ENCODE results near the gene USP34. TPM values are rescaled to one million over a fixed set of nuclear protein-coding genes. Genes with fewer than 3 reads are reported as not detected.

Gene USP34
- total and polyA plus RNA-seq, 4 donors: 13.4 to 82.7 (median 51.1) TPM

DNA sequence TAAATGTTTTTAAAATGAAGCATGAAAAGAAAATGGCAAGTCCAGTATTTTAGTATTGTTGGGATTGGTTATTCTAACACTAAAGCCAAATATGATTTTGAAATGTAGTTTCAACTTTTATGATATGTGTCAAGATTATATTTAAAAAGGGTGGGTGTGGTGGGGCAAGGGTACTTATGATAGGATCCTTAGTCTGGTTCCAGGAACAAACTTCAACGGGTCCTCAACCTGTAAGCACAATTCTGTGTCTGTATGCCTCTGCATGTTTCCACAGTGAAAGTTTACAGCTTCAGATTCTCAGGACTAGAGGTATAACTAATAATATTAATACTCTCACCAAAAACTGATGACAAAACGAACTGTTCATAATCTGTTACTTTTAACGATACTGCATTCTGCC is 5.8 kb downstream of the USP34 start:
- H3K9ac ChIP-seq (ENCODE audit: low read depth in 1 of 2, low read length in 2 of 2): no peak overlapping the region
- peaks cover 4 to 12% (median 6%) of the 10 kb centered on the region in 4 donors for H3K4me1 ChIP-seq (ENCODE audit: control insufficient read depth in 4 of 4, insufficient read depth in 4 of 4, low read length in 3 of 4)
- DNase-seq (ENCODE audit: low spot score): no peak
- no peaks in the 10 kb centered on the region for H3K27me3 ChIP-seq (ENCODE audit: control insufficient read depth in 4 of 4, insufficient read depth in 4 of 4, low read length in 3 of 4)
- 71% methylated on average over 3 of the region's 3 CpGs for WGBS
- TF ChIP-seq, protein P1, sequence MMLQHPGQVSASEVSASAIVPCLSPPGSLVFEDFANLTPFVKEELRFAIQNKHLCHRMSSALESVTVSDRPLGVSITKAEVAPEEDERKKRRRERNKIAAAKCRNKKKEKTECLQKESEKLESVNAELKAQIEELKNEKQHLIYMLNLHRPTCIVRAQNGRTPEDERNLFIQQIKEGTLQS (IDR thresholded peaks at IDR 0.05): no peak
- H3K36me3 ChIP-seq (ENCODE audit: control insufficient read depth in 4 of 4, insufficient read depth in 3 of 4, low read depth in 1 of 4, low read length in 3 of 4): no peaks in the 10 kb centered on the region
- no peaks in the 10 kb centered on the region for H3K9me3 ChIP-seq (ENCODE audit: control insufficient read depth in 4 of 4, low read length in 3 of 4)
- no peak overlapping the region for H3K4me3 ChIP-seq (ENCODE audit: low read depth in 1 of 3, low read length in 3 of 3)
- no peak overlapping the region for H3K27ac ChIP-seq (ENCODE audit: low read depth in 1 of 2, low read length in 2 of 2)

- H3K4me1 ChIP-seq (ENCODE audit: control insufficient read depth in 4 of 4, insufficient read depth in 4 of 4, low read length in 3 of 4): peaks cover 0 to 6% (median 1%) of the 10 kb centered on the region in 4 donors
- DNase-seq (ENCODE audit: low spot score): no peak
- no peaks in the 10 kb centered on the region for H3K36me3 ChIP-seq (ENCODE audit: control insufficient read depth in 4 of 4, insufficient read depth in 3 of 4, low read depth in 1 of 4, low read length in 3 of 4)
- H3K9ac ChIP-seq (ENCODE audit: low read depth in 1 of 2, low read length in 2 of 2): no peak overlapping the region
- no peak overlapping the region for H3K4me3 ChIP-seq (ENCODE audit: low read depth in 1 of 3, low read length in 3 of 3)
- no peaks in the 10 kb centered on the region for H3K9me3 ChIP-seq (ENCODE audit: control insufficient read depth in 4 of 4, low read length in 3 of 4)
- 83% methylated on average over 7 of the region's 7 CpGs for WGBS
- TF ChIP-seq JUND (IDR thresholded peaks at IDR 0.05): no peak
- TF ChIP-seq, protein P2, sequence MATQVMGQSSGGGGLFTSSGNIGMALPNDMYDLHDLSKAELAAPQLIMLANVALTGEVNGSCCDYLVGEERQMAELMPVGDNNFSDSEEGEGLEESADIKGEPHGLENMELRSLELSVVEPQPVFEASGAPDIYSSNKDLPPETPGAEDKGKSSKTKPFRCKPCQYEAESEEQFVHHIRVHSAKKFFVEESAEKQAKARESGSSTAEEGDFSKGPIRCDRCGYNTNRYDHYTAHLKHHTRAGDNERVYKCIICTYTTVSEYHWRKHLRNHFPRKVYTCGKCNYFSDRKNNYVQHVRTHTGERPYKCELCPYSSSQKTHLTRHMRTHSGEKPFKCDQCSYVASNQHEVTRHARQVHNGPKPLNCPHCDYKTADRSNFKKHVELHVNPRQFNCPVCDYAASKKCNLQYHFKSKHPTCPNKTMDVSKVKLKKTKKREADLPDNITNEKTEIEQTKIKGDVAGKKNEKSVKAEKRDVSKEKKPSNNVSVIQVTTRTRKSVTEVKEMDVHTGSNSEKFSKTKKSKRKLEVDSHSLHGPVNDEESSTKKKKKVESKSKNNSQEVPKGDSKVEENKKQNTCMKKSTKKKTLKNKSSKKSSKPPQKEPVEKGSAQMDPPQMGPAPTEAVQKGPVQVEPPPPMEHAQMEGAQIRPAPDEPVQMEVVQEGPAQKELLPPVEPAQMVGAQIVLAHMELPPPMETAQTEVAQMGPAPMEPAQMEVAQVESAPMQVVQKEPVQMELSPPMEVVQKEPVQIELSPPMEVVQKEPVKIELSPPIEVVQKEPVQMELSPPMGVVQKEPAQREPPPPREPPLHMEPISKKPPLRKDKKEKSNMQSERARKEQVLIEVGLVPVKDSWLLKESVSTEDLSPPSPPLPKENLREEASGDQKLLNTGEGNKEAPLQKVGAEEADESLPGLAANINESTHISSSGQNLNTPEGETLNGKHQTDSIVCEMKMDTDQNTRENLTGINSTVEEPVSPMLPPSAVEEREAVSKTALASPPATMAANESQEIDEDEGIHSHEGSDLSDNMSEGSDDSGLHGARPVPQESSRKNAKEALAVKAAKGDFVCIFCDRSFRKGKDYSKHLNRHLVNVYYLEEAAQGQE (IDR thresholded peaks at IDR 0.05): no peak
- TF ChIP-seq FOXA2 (IDR thresholded peaks at IDR 0.05): no peak
- no peak for TF ChIP-seq ZBTB33 (IDR thresholded peaks at IDR 0.05)
- no peak for TF ChIP-seq GABPA (IDR thresholded peaks at IDR 0.05 in 1 of 2, conservative IDR thresholded peaks at IDR 0.05 in 1 of 2)
- TF ChIP-seq EGR1 (IDR thresholded peaks at IDR 0.05; ENCODE audit: low read depth in 2 of 2): no peak
- no peak for TF ChIP-seq RAD21 (IDR thresholded peaks at IDR 0.05)
- TF ChIP-seq, protein P1 (IDR thresholded peaks at IDR 0.05): no peak
- no peak for TF ChIP-seq YY1 (IDR thresholded peaks at IDR 0.05)
- no peak for TF ChIP-seq FOXA1 (IDR thresholded peaks at IDR 0.05)
- TF ChIP-seq NR2F2 (IDR thresholded peaks at IDR 0.05): no peak
- TF ChIP-seq RXRA (IDR thresholded peaks at IDR 0.05): no peak
- TF ChIP-seq SP1 (IDR thresholded peaks at IDR 0.05): no peak
- no peak for TF ChIP-seq CTCF (IDR thresholded peaks at IDR 0.05; ENCODE audit: low read depth, low read length, missing input control)
- no peak overlapping the region for H3K27ac ChIP-seq (ENCODE audit: low read depth in 1 of 2, low read length in 2 of 2)
- H3K27me3 ChIP-seq (ENCODE audit: control insufficient read depth in 4 of 4, insufficient read depth in 4 of 4, low read length in 3 of 4): no peaks in the 10 kb centered on the region
Measured at GRCh38 chr2:61463769-61464475, 7.0 kb downstream of the USP34 start.

All from liver (tissue), 9 donors.